Measurements from ENCODE around the gene PGBD2. TPM values are rescaled to one million over a fixed set of nuclear protein-coding genes. Genes with fewer than 3 reads are reported as not detected.

PGBD2 gene
- total and polyA plus RNA-seq, 9 of the 15 experiments (the other 6 are each of a cell fraction or from before 2014, with no cell fraction given), result 11.9 to 21.8 (median 14.7) TPM

DNA sequence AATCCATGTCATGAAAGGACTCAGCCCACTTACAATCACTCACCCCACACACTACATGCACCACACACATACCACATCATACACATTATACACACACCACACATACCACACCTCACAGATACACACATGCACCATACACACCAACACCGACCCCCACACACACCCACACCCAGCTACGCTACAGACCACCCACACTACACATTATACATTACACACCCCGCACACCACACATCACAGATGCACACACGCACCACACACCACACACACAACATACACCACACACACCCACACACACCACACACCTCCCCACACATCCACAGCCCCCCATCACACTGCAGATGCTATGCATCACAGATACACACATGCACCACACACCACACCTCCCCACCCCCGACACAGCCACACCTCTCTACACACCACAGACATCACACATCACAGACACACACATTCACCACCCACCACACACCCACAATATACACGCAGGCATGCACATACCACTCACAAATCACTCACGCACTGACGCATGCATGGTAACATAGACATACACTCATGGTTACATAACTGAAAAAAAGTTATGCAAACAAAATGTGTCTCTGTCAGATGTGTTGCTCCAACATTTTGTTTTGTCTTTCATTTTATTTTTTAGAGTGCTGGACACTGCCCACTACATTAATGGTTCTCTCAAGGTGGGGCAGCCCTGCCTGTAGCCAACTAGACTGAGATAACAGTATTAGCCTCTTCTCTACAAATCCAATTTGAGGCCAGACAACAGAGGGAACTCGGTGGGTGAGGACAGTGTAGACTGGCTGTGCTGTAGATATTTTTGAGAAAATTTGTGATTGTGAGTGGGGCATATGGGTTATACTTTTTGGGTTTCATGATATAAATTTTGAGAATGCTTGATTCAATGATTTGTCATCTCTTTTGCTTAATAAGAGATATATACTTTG, 15.2 kb upstream of the PGBD2 start (continued):
- peak; percentile 62 for TF ChIP-seq CEBPB (tag; IDR thresholded peaks at IDR 0.05)
- TF ChIP-seq FOXM1 (IDR thresholded peaks at IDR 0.05; ENCODE audit: low read depth), result no peak
- TF ChIP-seq FOXM1 (CRISPR knock-in tag; IDR thresholded peaks at IDR 0.05; ENCODE audit: low read depth), result no peak
- TF ChIP-seq ZNF431 (CRISPR knock-in tag; IDR thresholded peaks at IDR 0.05), result no peak
- TF ChIP-seq C11orf30 (IDR thresholded peaks at IDR 0.05; ENCODE audit: low read depth), result no peak
- TF ChIP-seq BHLHE40 (IDR thresholded peaks at IDR 0.05; ENCODE audit: low read length), result no peak
- TF ChIP-seq NFE2L1 (tag; IDR thresholded peaks at IDR 0.05; ENCODE audit: borderline replicate concordance, low read depth), result no peak
- no peak for TF ChIP-seq NR2C2 (CRISPR knock-in tag; IDR thresholded peaks at IDR 0.05)
- TF ChIP-seq NR2C2 (tag; IDR thresholded peaks at IDR 0.05), result no peak
- TF ChIP-seq, protein P1, sequence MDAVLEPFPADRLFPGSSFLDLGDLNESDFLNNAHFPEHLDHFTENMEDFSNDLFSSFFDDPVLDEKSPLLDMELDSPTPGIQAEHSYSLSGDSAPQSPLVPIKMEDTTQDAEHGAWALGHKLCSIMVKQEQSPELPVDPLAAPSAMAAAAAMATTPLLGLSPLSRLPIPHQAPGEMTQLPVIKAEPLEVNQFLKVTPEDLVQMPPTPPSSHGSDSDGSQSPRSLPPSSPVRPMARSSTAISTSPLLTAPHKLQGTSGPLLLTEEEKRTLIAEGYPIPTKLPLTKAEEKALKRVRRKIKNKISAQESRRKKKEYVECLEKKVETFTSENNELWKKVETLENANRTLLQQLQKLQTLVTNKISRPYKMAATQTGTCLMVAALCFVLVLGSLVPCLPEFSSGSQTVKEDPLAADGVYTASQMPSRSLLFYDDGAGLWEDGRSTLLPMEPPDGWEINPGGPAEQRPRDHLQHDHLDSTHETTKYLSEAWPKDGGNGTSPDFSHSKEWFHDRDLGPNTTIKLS (IDR thresholded peaks at IDR 0.05; ENCODE audit: borderline replicate concordance, low read depth), result no peak
- TF ChIP-seq, protein P2, sequence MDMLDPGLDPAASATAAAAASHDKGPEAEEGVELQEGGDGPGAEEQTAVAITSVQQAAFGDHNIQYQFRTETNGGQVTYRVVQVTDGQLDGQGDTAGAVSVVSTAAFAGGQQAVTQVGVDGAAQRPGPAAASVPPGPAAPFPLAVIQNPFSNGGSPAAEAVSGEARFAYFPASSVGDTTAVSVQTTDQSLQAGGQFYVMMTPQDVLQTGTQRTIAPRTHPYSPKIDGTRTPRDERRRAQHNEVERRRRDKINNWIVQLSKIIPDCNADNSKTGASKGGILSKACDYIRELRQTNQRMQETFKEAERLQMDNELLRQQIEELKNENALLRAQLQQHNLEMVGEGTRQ (CRISPR knock-in tag; IDR thresholded peaks at IDR 0.05), result no peak
- TF ChIP-seq DNMT1 (IDR thresholded peaks at IDR 0.05), result no peak
- TF ChIP-seq ZNF124 (CRISPR knock-in tag; IDR thresholded peaks at IDR 0.05), result no peak
- no peak for TF ChIP-seq PTTG1 (tag; IDR thresholded peaks at IDR 0.05; ENCODE audit: low read depth)
- no peak for TF ChIP-seq E2F3 (CRISPR knock-in tag; IDR thresholded peaks at IDR 0.05)
- peak; percentile 17; the same call in 1 of the 2 replicates for TF ChIP-seq NBN (IDR thresholded peaks at IDR 0.05; ENCODE audit: low read depth)
- TF ChIP-seq ZNF239 (CRISPR knock-in tag; IDR thresholded peaks at IDR 0.05), result no peak
- TF ChIP-seq, protein P3, sequence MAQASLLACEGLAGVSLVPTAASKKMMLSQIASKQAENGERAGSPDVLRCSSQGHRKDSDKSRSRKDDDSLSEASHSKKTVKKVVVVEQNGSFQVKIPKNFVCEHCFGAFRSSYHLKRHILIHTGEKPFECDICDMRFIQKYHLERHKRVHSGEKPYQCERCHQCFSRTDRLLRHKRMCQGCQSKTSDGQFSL (CRISPR knock-in tag; IDR thresholded peaks at IDR 0.05), result no peak; the same call in 1 of the 2 replicates
- TF ChIP-seq, protein P3 (tag; IDR thresholded peaks at IDR 0.05), result no peak
- peak; percentile 70 for TF ChIP-seq NKRF (IDR thresholded peaks at IDR 0.05; ENCODE audit: borderline replicate concordance)
- TF ChIP-seq, protein P4, sequence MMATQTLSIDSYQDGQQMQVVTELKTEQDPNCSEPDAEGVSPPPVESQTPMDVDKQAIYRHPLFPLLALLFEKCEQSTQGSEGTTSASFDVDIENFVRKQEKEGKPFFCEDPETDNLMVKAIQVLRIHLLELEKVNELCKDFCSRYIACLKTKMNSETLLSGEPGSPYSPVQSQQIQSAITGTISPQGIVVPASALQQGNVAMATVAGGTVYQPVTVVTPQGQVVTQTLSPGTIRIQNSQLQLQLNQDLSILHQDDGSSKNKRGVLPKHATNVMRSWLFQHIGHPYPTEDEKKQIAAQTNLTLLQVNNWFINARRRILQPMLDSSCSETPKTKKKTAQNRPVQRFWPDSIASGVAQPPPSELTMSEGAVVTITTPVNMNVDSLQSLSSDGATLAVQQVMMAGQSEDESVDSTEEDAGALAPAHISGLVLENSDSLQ (IDR thresholded peaks at IDR 0.05), result peak; percentile 69
- no peak for TF ChIP-seq HCFC1 (IDR thresholded peaks at IDR 0.05; ENCODE audit: low read depth, low read length)
